Stomach (tissue), 9 donors: ENCODE data around the gene SCTR. TPM values are rescaled to one million over a fixed set of nuclear protein-coding genes. Genes with fewer than 3 reads are reported as not detected.

ENCODE experiments used
- DNase-seq, 2 donors: peaks; one replicate each; pipeline versions ENCODE4 v3.0.0 to v3.0.0-alpha.2; 2013 to 2019
- H3K27ac ChIP-seq, 5 donors: fragments of 200-600 bp in 4 of 5; sonication (generic) in 4 of 5; one replicate each; pipeline ENCODE4 v1.5.1; 2013 to 2019; ENCODE audit warnings: mild to moderate bottlenecking in 1 of 5, moderate library complexity in 1 of 5
- H3K27me3 ChIP-seq, 3 donors: fragments of 200-600 bp; sonication (generic); one replicate each; pipeline ENCODE4 v1.5.1; 2017 to 2019; ENCODE audit warnings: mixed run types in 1 of 3
- H3K36me3 ChIP-seq, 4 donors: fragments of 200-600 bp; sonication (generic); 1 replicate in 3 of 4; 2 replicates in 1 of 4; pipeline ENCODE4 v1.5.1; 2016 to 2019
- H3K4me1 ChIP-seq, 4 donors: fragments of 200-600 bp; sonication (generic); one replicate each; pipeline ENCODE4 v1.5.1; 2016 to 2019
- H3K4me3 ChIP-seq, 4 donors: fragments of 200-600 bp; sonication (generic) in 3 of 4; one replicate each; pipeline ENCODE4 v1.5.1; 2016 to 2019; ENCODE audit warnings: mild to moderate bottlenecking in 1 of 4
- H3K9me3 ChIP-seq, 4 donors: fragments of 200-600 bp; sonication (generic); one replicate each; pipeline ENCODE4 v1.5.1; 2016 to 2019
- EP300 ChIP-seq: sonication (generic); formaldehyde crosslinking; IDR thresholded peaks from one replicate; pipeline ENCODE4 v1.6.1; 2017; ENCODE audit warnings: antibody characterized with exemption
- POLR2A ChIP-seq, 4 donors: fragments of 450-650 bp; IDR thresholded peaks; one replicate each; pipeline ENCODE4 v1.6.1; 2016; ENCODE audit warnings: antibody characterized with exemption in 4 of 4, control low read depth in 2 of 4, mild to moderate bottlenecking in 1 of 4, moderate library complexity in 1 of 4
- POLR2AphosphoS5 ChIP-seq, 3 donors: sonication (generic); formaldehyde crosslinking; IDR thresholded peaks; one replicate each; pipeline ENCODE4 v1.6.1; 2016; ENCODE audit warnings: antibody characterized with exemption in 3 of 3
- WGBS, 5 donors: extraction: QIAGEN DNeasy Blood & Tissue Kit in 3 of 5; methylation state at CpG; one replicate each; pipeline versions ENCODE4 v1.1.5 to v1.1.7; 2013 to 2018; 5-methylcytosine and 5-hydroxymethylcytosine counted together
- intact Hi-C: fragments of 100-400 bp; cut with DNase I; formaldehyde crosslinking; loops from one replicate; pipeline ENCODE4 v1.15.1; 2023; ENCODE audit warnings: low total_unique reads
- polyA plus RNA-seq, 3 donors: library from polyadenylated mRNA; stranded (reverse); fragments of 200-250 nt; gene quantifications; one replicate each; pipeline ENCODE4 v1.2.3, GENCODE V29; 2013
- total RNA-seq, 5 donors: library from RNA; depleted of rRNA; stranded (reverse); fragments of >200 nt; gene quantifications; one replicate each; pipeline versions ENCODE4 v1.1.0 to v1.2.3, GENCODE V29; 2014 to 2016
- TF ChIP-seq, protein P1 (sequence below), 7 experiments: fragments of 450-650 bp in 4 of 7; fragments of 200-600 bp in 3 of 7; sonication (generic) in 3 of 7; IDR thresholded peaks; one replicate each; pipeline ENCODE4 v1.5.1; 2016 to 2019; ENCODE audit warnings: antibody characterized with exemption in 7 of 7, control low read depth in 2 of 7, mild to moderate bottlenecking in 1 of 7
- donor health status: healthy with polysubstance abuse.
- donor health status: Bipolar disorder and iron deficiency.
- donor health status: healthy.

Gene SCTR
- total and polyA plus RNA-seq, 8 donors: 0.18 to 8.6 (median 4.1) TPM; not detected in 2

DNA sequence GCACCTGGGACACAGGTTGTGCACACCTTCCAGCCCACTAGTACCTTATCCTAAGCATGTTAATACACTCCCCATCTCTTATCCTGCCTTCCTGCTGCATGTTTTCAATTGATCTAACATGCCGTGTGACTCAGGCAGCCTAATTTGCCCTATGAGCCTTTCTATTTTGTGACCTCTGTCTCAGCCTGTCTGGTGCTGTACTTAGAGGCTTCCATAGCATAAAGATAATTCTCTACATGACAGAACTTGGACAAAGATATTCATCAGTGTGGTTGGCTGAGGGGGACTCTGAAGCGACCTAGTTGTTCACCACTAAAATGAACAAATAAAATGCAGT, 101.2 kb downstream of the SCTR start:
- Histone ChIP-seq H3K9me3 (no peaks in the 10 kb centered on the region), H3K4me3 (no peak overlapping the region), H3K4me1 (peaks cover 23 to 61% (median 33%) of the 10 kb centered on the region in 4 donors), H3K36me3 (no peaks in the 10 kb centered on the region), H3K27ac (no peak overlapping the region), H3K27me3 (no peaks in the 10 kb centered on the region)
- intact Hi-C loops: no loop called here
- DNase-seq: no peak
- no peak for TF ChIP-seq POLR2AphosphoS5 (IDR thresholded peaks at IDR 0.05)
- no peak for TF ChIP-seq POLR2A (IDR thresholded peaks at IDR 0.05)
- TF ChIP-seq, protein P1, sequence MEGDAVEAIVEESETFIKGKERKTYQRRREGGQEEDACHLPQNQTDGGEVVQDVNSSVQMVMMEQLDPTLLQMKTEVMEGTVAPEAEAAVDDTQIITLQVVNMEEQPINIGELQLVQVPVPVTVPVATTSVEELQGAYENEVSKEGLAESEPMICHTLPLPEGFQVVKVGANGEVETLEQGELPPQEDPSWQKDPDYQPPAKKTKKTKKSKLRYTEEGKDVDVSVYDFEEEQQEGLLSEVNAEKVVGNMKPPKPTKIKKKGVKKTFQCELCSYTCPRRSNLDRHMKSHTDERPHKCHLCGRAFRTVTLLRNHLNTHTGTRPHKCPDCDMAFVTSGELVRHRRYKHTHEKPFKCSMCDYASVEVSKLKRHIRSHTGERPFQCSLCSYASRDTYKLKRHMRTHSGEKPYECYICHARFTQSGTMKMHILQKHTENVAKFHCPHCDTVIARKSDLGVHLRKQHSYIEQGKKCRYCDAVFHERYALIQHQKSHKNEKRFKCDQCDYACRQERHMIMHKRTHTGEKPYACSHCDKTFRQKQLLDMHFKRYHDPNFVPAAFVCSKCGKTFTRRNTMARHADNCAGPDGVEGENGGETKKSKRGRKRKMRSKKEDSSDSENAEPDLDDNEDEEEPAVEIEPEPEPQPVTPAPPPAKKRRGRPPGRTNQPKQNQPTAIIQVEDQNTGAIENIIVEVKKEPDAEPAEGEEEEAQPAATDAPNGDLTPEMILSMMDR (IDR thresholded peaks at IDR 0.05): no peak
- TF ChIP-seq EP300: no peak
- 55 to 74% (median 67%) methylated on average over 2 of the region's 2 CpGs for WGBS, 5 donors

DNA sequence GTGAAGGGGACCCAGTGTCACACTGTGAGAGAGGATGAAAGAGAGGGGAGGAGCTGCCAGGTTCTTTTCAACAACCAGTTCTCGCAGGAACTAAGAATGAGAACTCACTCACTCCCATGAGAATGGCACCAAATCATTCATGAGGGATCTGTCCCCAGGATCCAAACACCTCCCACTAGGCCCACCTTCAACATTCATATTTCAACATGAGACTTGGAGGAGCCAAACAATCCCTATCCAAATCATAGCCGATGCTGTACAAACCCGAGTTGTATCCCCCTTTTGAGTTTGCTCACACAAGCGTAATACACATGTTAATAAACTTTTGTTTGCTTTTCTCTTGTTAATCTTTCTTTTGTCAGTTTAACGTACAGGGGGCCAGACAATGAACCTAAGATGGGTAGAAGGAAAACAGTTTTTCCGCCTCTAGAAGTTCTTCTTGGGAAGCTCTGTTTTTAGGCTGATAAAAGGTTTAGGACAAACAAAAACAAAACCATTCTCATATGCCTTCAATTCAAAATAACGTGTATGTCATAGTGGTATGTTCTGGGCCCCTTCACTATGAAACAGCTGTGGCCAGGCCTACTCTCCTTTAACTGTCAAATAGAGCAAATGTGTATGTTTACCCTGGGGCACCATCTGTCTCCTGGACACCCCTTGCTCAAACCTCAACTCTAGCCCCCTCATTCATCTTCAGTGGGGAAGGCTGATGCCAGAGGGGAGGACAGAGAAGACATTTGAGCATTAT, 101.7 kb downstream of the SCTR start:
- no peak overlapping the region for H3K4me3 ChIP-seq
- intact Hi-C loops: no loop called here
- WGBS, 5 donors: 44 to 84% (median 64%) methylated on average over 7 of the region's 7 CpGs
- no peak for TF ChIP-seq POLR2A (IDR thresholded peaks at IDR 0.05)
- no peak for TF ChIP-seq POLR2AphosphoS5 (IDR thresholded peaks at IDR 0.05)
- TF ChIP-seq, protein P1 (IDR thresholded peaks at IDR 0.05): no peak
- TF ChIP-seq EP300: no peak
- H3K27ac ChIP-seq: no peak overlapping the region
- DNase-seq: no peak
- no peaks in the 10 kb centered on the region for H3K9me3 ChIP-seq
- peaks cover 19 to 56% (median 28%) of the 10 kb centered on the region in 4 donors for H3K4me1 ChIP-seq
- H3K36me3 ChIP-seq: no peaks in the 10 kb centered on the region
- H3K27me3 ChIP-seq: no peaks in the 10 kb centered on the region

DNA sequence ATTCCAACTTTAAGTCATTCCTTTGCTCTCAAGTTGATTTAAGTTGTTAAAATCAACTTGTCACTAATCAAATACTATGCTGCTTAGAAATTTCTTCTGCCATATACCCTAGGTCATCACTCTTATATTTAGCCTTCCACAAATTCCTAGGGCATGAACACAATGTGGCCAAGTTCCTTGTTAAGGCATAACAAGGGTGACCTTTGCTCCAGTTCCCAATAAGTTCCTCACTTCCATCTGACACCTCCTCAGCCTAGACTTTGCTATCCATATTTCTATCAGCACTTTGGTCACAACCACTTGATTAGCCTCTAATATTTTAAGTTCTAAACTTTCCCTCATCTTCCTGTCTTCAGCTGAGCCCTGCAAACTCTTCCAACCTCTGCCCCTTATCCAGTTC, 102.5 kb downstream of the SCTR start:
- Histone ChIP-seq H3K4me3 (no peak overlapping the region), H3K4me1 (peaks cover 11 to 48% (median 20%) of the 10 kb centered on the region in 4 donors), H3K27ac (no peak overlapping the region), H3K27me3 (no peaks in the 10 kb centered on the region), H3K36me3 (no peaks in the 10 kb centered on the region), H3K9me3 (no peaks in the 10 kb centered on the region)
- no peak for DNase-seq
- TF ChIP-seq POLR2A (IDR thresholded peaks at IDR 0.05) (no peak), EP300 (no peak), POLR2AphosphoS5 (IDR thresholded peaks at IDR 0.05) (no peak)
- TF ChIP-seq, protein P1 (IDR thresholded peaks at IDR 0.05): no peak
- intact Hi-C loops: no loop called here

DNA sequence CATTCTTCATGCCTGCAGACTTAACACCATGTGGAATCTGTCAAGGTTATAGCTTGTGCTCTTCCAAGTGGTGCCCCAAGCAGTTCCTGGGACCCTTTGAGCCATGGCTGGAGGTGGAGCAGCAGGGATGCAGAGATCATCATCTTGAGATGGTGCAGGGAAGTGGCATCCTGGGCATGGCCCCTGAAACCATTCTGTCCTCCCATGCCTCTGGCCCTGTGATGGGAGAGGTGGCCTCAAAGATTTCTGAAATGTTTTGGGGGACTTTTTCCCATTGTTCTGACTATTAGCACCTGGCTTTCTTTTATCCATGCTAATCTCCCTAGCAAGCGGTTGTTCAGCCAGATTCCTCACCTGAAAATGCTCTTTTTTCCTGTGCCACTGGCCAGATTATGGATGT, 103.0 kb downstream of the SCTR start:
- H3K36me3 ChIP-seq: no peaks in the 10 kb centered on the region
- H3K4me1 ChIP-seq: peaks cover 6 to 43% (median 16%) of the 10 kb centered on the region in 4 donors
- intact Hi-C loops: no loop called here
- no peak overlapping the region for H3K4me3 ChIP-seq
- H3K27ac ChIP-seq: peak overlapping the region in 1 of 5 donors; percentile 66
- no peak for TF ChIP-seq POLR2AphosphoS5 (IDR thresholded peaks at IDR 0.05)
- no peak for TF ChIP-seq EP300
- TF ChIP-seq, protein P1 (IDR thresholded peaks at IDR 0.05): no peak
- no peak for TF ChIP-seq POLR2A (IDR thresholded peaks at IDR 0.05)
- no peaks in the 10 kb centered on the region for H3K27me3 ChIP-seq
- WGBS, 5 donors: 95 to 100% (median 97%) methylated on average over 1 of the region's 1 CpG
- DNase-seq: no peak
- H3K9me3 ChIP-seq: no peaks in the 10 kb centered on the region
